Esophagus muscularis mucosa (tissue), 4 donors: ENCODE data around the gene CEMIP2.

ENCODE experiments used
- EP300 ChIP-seq: sonication (generic); formaldehyde crosslinking; IDR thresholded peaks from one replicate; pipeline ENCODE4 v1.6.1; 2017; ENCODE audit warnings: antibody characterized with exemption
- POLR2A ChIP-seq: fragments of 450-650 bp; IDR thresholded peaks from one replicate; pipeline ENCODE4 v1.6.1; 2017; ENCODE audit warnings: antibody characterized with exemption, moderate library complexity, mild to moderate bottlenecking, low read depth
- TF ChIP-seq, protein P1 (sequence below), 3 experiments: fragments of 200-600 bp in 2 of 3; fragments of 450-650 bp in 1 of 3; sonication (generic) in 2 of 3; IDR thresholded peaks; one replicate each; pipeline ENCODE4 v1.5.1; 2017 to 2019; ENCODE audit warnings: antibody characterized with exemption in 3 of 3, mild to moderate bottlenecking in 2 of 3, moderate library complexity in 1 of 3

DNA sequence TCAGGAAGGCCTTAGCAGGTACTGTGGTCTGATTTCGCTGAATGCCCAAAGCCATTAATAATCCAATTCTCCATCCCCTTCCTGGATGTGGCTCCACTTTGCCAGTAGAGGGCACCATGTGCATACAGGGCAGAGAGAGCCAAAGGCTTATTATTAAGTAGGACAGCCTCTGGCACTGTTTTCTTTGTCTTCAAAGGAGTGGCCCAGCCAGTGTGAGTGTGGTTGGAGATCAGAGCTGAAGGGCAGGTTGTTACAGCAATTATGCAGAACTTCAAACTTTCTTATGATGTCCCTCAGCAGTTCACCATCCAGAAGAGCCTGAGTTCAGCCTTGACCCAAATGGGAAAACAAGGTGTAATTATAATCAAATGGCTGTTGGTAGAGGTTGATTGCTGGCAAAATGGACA, 38.6 kb upstream of the CEMIP2 start:
- TF ChIP-seq, protein P1, sequence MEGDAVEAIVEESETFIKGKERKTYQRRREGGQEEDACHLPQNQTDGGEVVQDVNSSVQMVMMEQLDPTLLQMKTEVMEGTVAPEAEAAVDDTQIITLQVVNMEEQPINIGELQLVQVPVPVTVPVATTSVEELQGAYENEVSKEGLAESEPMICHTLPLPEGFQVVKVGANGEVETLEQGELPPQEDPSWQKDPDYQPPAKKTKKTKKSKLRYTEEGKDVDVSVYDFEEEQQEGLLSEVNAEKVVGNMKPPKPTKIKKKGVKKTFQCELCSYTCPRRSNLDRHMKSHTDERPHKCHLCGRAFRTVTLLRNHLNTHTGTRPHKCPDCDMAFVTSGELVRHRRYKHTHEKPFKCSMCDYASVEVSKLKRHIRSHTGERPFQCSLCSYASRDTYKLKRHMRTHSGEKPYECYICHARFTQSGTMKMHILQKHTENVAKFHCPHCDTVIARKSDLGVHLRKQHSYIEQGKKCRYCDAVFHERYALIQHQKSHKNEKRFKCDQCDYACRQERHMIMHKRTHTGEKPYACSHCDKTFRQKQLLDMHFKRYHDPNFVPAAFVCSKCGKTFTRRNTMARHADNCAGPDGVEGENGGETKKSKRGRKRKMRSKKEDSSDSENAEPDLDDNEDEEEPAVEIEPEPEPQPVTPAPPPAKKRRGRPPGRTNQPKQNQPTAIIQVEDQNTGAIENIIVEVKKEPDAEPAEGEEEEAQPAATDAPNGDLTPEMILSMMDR (IDR thresholded peaks at IDR 0.05): peak; percentile 82 to 94 (median 86)
- TF ChIP-seq POLR2A (no peak), EP300 (no peak)
